ENCODE data around the gene CDCA3. TPM values are rescaled to one million over a fixed set of nuclear protein-coding genes. Genes with fewer than 3 reads are reported as not detected.

CDCA3 gene
- total and polyA plus RNA-seq, 2 of the 13 experiments (the other 11 are each of a cell fraction or from before 2014, with no cell fraction given): 32.7 to 56.5 TPM

DNA sequence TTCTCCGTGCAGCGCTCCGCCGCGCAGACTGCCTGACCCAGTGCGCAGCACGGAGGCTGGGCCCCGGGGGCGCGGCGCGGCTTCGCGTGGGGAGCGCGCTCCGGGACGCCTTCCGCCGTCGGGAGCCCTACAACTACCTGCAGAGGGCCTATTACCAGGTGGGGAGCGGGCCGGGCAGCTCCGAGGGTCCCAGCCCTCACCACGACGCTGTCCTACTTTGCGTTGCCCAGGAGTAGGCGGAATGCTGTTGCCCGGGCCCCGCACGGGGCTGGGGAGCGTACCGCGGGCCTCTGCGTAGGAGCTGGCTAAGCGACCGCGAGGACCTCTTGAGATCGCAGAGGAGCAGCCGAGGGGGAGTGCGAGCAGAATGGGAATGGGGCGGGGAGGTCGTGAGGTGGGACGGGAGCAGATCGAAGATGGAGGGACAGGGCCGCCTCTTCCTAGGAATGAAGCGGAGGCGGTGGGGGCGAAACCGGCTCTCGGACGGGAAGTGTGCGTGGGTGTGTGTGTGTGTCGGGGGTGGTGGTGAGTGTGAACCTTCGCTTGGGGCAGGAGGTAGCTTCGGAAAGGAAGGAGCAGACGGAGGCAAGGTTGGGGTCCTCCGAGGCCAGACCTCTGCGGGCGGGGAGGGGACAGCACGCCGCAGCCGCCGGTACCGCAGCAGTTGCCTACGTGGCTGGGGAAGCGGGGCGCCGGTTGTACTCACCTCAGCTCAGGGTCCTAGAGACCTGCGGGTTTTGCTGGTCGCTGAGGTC lies 22.1 kb downstream of the CDCA3 start (continued):
- TF ChIP-seq, protein P1, sequence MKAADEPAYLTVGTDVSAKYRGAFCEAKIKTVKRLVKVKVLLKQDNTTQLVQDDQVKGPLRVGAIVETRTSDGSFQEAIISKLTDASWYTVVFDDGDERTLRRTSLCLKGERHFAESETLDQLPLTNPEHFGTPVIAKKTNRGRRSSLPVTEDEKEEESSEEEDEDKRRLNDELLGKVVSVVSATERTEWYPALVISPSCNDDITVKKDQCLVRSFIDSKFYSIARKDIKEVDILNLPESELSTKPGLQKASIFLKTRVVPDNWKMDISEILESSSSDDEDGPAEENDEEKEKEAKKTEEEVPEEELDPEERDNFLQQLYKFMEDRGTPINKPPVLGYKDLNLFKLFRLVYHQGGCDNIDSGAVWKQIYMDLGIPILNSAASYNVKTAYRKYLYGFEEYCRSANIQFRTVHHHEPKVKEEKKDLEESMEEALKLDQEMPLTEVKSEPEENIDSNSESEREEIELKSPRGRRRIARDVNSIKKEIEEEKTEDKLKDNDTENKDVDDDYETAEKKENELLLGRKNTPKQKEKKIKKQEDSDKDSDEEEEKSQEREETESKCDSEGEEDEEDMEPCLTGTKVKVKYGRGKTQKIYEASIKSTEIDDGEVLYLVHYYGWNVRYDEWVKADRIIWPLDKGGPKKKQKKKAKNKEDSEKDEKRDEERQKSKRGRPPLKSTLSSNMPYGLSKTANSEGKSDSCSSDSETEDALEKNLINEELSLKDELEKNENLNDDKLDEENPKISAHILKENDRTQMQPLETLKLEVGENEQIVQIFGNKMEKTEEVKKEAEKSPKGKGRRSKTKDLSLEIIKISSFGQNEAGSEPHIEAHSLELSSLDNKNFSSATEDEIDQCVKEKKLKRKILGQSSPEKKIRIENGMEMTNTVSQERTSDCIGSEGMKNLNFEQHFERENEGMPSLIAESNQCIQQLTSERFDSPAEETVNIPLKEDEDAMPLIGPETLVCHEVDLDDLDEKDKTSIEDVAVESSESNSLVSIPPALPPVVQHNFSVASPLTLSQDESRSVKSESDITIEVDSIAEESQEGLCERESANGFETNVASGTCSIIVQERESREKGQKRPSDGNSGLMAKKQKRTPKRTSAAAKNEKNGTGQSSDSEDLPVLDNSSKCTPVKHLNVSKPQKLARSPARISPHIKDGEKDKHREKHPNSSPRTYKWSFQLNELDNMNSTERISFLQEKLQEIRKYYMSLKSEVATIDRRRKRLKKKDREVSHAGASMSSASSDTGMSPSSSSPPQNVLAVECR (CRISPR knock-in tag; IDR thresholded peaks at IDR 0.05; ENCODE audit: borderline replicate concordance): peak; percentile 76
- TF ChIP-seq BHLHE40 (IDR thresholded peaks at IDR 0.05; ENCODE audit: low read length) (no peak), ZNF496 (CRISPR knock-in tag; IDR thresholded peaks at IDR 0.05; ENCODE audit: insufficient replicate concordance) (no peak), ZMAT3 (CRISPR knock-in tag; conservative IDR thresholded peaks at IDR 0.05) (peak; percentile 92), GZF1 (CRISPR knock-in tag; IDR thresholded peaks at IDR 0.05) (no peak; the same call in 1 of the 2 replicates), GATAD1 (CRISPR knock-in tag; IDR thresholded peaks at IDR 0.05) (peak; percentile 28; the same call in 1 of the 2 replicates), ZNF883 (CRISPR knock-in tag; IDR thresholded peaks at IDR 0.05; ENCODE audit: not compliant biosample characterization) (peak; percentile 61), RARA (CRISPR knock-in tag; IDR thresholded peaks at IDR 0.05) (0 out of 2 replicates have a peak, but pooled peaks have one; percentile 14), ZNF563 (CRISPR knock-in tag; IDR thresholded peaks at IDR 0.05) (0 out of 2 replicates have a peak, but pooled peaks have one; percentile 23), ZNF703 (CRISPR knock-in tag; IDR thresholded peaks at IDR 0.05; ENCODE audit: borderline replicate concordance) (0 out of 2 replicates have a peak, but pooled peaks have one; percentile 54), ZNF333 (CRISPR knock-in tag; IDR thresholded peaks at IDR 0.05; ENCODE audit: borderline replicate concordance) (0 out of 2 replicates have a peak, but pooled peaks have one; percentile 39), HMG20A (CRISPR knock-in tag; IDR thresholded peaks at IDR 0.05; ENCODE audit: borderline replicate concordance) (no peak), CREB1 (IDR thresholded peaks at IDR 0.05) (peak; percentile 7; the same call in 1 of the 2 replicates), CREB1 (CRISPR knock-in tag; IDR thresholded peaks at IDR 0.05) (no peak), THAP11 (CRISPR knock-in tag; IDR thresholded peaks at IDR 0.05) (0 out of 2 replicates have a peak, but pooled peaks have one; percentile 15), ZBTB38 (CRISPR knock-in tag; IDR thresholded peaks at IDR 0.05) (0 out of 2 replicates have a peak, but pooled peaks have one; percentile 24), TCF7L2 (IDR thresholded peaks at IDR 0.05; ENCODE audit: low read depth, low read length) (no peak), ZNF772 (CRISPR knock-in tag; IDR thresholded peaks at IDR 0.05) (peak; percentile 47; the same call in 1 of the 2 replicates), SMARCE1 (IDR thresholded peaks at IDR 0.05; ENCODE audit: borderline replicate concordance) (no peak), RXRA (CRISPR knock-in tag; IDR thresholded peaks at IDR 0.05) (0 out of 2 replicates have a peak, but pooled peaks have one; percentile 20), ZNF543 (CRISPR knock-in tag; IDR thresholded peaks at IDR 0.05) (peak; percentile 55; the same call in 1 of the 2 replicates), ZKSCAN1 (IDR thresholded peaks at IDR 0.05; ENCODE audit: low read length) (no peak), ZNF839 (CRISPR knock-in tag; IDR thresholded peaks at IDR 0.05; ENCODE audit: borderline replicate concordance) (no peak)
- TF ChIP-seq, protein P2, sequence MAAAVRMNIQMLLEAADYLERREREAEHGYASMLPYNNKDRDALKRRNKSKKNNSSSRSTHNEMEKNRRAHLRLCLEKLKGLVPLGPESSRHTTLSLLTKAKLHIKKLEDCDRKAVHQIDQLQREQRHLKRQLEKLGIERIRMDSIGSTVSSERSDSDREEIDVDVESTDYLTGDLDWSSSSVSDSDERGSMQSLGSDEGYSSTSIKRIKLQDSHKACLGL (CRISPR knock-in tag; IDR thresholded peaks at IDR 0.05): peak; percentile 75
- TF ChIP-seq, protein P3, sequence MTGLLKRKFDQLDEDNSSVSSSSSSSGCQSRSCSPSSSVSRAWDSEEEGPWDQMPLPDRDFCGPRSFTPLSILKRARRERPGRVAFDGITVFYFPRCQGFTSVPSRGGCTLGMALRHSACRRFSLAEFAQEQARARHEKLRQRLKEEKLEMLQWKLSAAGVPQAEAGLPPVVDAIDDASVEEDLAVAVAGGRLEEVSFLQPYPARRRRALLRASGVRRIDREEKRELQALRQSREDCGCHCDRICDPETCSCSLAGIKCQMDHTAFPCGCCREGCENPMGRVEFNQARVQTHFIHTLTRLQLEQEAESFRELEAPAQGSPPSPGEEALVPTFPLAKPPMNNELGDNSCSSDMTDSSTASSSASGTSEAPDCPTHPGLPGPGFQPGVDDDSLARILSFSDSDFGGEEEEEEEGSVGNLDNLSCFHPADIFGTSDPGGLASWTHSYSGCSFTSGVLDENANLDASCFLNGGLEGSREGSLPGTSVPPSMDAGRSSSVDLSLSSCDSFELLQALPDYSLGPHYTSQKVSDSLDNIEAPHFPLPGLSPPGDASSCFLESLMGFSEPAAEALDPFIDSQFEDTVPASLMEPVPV (CRISPR knock-in tag; IDR thresholded peaks at IDR 0.05): peak; percentile 62; the same call in 1 of the 2 replicates

All from HepG2 (cell line).